Calu3 (cell line): ENCODE measurements around the gene CNTN5. TPM values are rescaled to one million over a fixed set of nuclear protein-coding genes. Genes with fewer than 3 reads are reported as not detected.

ENCODE experiments used
- BruUV-seq: library from RNA; stranded (reverse); fragments of 400-500 nt; replicated peaks from 2 replicates; lab custom pipeline; 2021; lab: Mats Ljungman, UMichigan
- CTCF ChIA-PET: fragments of 300-600 bp; sonication (Branson Sonifier 250); formaldehyde crosslinking; loops from one replicate; lab custom pipeline; 2022; ENCODE audit warnings: antibody characterized with exemption; lab: Charles Lee
- DNase-seq: peaks from one replicate; pipeline ENCODE4 v3.0.0; 2022
- H3K27ac Mint-ChIP-seq: one replicate; pipeline ENCODE4 v1.8.0; 2022; ENCODE audit warnings: mixed read lengths; ENCODE audit not compliant: unreplicated experiment
- H3K27me3 Mint-ChIP-seq: one replicate; pipeline ENCODE4 v1.8.0; 2022; ENCODE audit warnings: mixed read lengths; ENCODE audit not compliant: unreplicated experiment
- H3K36me3 Mint-ChIP-seq: one replicate; pipeline ENCODE4 v1.8.0; 2022; ENCODE audit warnings: mild to moderate bottlenecking, moderate library complexity, mixed read lengths; ENCODE audit not compliant: insufficient read depth, unreplicated experiment
- H3K4me1 Mint-ChIP-seq: one replicate; pipeline ENCODE4 v1.8.0; 2022; ENCODE audit warnings: mild to moderate bottlenecking, low read depth, mixed read lengths; ENCODE audit not compliant: unreplicated experiment
- H3K4me3 Mint-ChIP-seq: one replicate; pipeline ENCODE4 v1.8.0; 2022; ENCODE audit warnings: mild to moderate bottlenecking, low read depth, moderate library complexity, mixed read lengths; ENCODE audit not compliant: unreplicated experiment
- H3K9me3 Mint-ChIP-seq: one replicate; pipeline ENCODE4 v1.8.0; 2022; ENCODE audit warnings: low read depth, mixed read lengths; ENCODE audit not compliant: unreplicated experiment
- intact Hi-C: fragments of 100-400 bp; cut with micrococcal nuclease; formaldehyde crosslinking; loops from one replicate; pipeline ENCODE4 v1.10.0; 2022; ENCODE audit not compliant: unreplicated experiment
- total RNA-seq: library from RNA; stranded (reverse); gene quantifications from 2 replicates; pipeline ENCODE4 v1.2.3, GENCODE V29; 2022
- TF ChIP-seq, protein P1 (sequence below): fragments of 200-600 bp; IDR thresholded peaks from one replicate; pipeline ENCODE4 v1.8.0; 2022; ENCODE audit warnings: antibody characterized with exemption; ENCODE audit not compliant: unreplicated experiment

CNTN5 gene
- total RNA-seq, 1 experiment from 2014 or later: not detected

DNA sequence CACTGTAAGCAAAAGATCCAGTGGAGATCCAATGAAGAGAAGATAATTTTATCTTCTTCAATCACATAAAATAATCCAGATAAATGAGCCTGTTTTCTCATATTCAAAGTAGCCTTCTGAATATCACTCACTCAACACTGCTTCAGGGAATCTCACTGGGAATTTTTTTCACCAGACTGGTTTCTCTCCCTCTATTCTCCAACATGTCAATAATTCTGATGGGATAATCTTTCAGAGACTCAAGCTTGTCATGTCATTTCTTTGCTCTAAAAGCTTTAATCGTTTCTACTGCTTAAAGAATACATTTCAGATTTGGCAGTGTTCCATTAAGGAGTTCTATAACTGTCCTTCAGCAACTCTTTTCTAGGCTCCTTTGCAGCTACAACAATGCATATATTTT, 16.3 kb downstream of the CNTN5 start:
- no peaks in the 10 kb centered on the region for H3K9me3 Mint-ChIP-seq
- intact Hi-C loops: no loop called here
- CTCF ChIA-PET: no interaction called here
- no peak for DNase-seq
- no peak overlapping the region for H3K4me3 Mint-ChIP-seq
- H3K4me1 Mint-ChIP-seq: no peaks in the 10 kb centered on the region
- no peaks in the 10 kb centered on the region for H3K36me3 Mint-ChIP-seq
- H3K27ac Mint-ChIP-seq: no peak overlapping the region
- TF ChIP-seq, protein P1, sequence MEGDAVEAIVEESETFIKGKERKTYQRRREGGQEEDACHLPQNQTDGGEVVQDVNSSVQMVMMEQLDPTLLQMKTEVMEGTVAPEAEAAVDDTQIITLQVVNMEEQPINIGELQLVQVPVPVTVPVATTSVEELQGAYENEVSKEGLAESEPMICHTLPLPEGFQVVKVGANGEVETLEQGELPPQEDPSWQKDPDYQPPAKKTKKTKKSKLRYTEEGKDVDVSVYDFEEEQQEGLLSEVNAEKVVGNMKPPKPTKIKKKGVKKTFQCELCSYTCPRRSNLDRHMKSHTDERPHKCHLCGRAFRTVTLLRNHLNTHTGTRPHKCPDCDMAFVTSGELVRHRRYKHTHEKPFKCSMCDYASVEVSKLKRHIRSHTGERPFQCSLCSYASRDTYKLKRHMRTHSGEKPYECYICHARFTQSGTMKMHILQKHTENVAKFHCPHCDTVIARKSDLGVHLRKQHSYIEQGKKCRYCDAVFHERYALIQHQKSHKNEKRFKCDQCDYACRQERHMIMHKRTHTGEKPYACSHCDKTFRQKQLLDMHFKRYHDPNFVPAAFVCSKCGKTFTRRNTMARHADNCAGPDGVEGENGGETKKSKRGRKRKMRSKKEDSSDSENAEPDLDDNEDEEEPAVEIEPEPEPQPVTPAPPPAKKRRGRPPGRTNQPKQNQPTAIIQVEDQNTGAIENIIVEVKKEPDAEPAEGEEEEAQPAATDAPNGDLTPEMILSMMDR: no peak
- H3K27me3 Mint-ChIP-seq: no peaks in the 10 kb centered on the region
- no TSS peak for BruUV-seq

- no peaks in the 10 kb centered on the region for H3K9me3 Mint-ChIP-seq
- CTCF ChIA-PET: no interaction called here
- no peak overlapping the region for H3K27ac Mint-ChIP-seq
- no peaks in the 10 kb centered on the region for H3K4me1 Mint-ChIP-seq
- no peak for DNase-seq
- intact Hi-C loops: no loop called here
- no TSS peak for BruUV-seq
- TF ChIP-seq, protein P1: no peak
- H3K4me3 Mint-ChIP-seq: no peak overlapping the region
- no peaks in the 10 kb centered on the region for H3K36me3 Mint-ChIP-seq
- no peaks in the 10 kb centered on the region for H3K27me3 Mint-ChIP-seq
Measured at GRCh38 chr11:99063331-99063730, 42.6 kb downstream of the CNTN5 start.

- H3K27ac Mint-ChIP-seq: no peak overlapping the region
- intact Hi-C loops: no loop called here
- CTCF ChIA-PET: no interaction called here
- TF ChIP-seq, protein P1: no peak
- H3K4me1 Mint-ChIP-seq: no peaks in the 10 kb centered on the region
- no peak for DNase-seq
- H3K36me3 Mint-ChIP-seq: no peaks in the 10 kb centered on the region
- H3K4me3 Mint-ChIP-seq: no peak overlapping the region
- H3K9me3 Mint-ChIP-seq: no peaks in the 10 kb centered on the region
- H3K27me3 Mint-ChIP-seq: no peaks in the 10 kb centered on the region
- no TSS peak for BruUV-seq
Measured at GRCh38 chr11:99065121-99065520, 44.4 kb downstream of the CNTN5 start.

- H3K9me3 Mint-ChIP-seq: no peaks in the 10 kb centered on the region
- no peaks in the 10 kb centered on the region for H3K27me3 Mint-ChIP-seq
- no peak overlapping the region for H3K4me3 Mint-ChIP-seq
- no peaks in the 10 kb centered on the region for H3K36me3 Mint-ChIP-seq
- DNase-seq: no peak
- BruUV-seq: no TSS peak
- TF ChIP-seq, protein P1: no peak
- H3K4me1 Mint-ChIP-seq: no peaks in the 10 kb centered on the region
- no peak overlapping the region for H3K27ac Mint-ChIP-seq
- CTCF ChIA-PET: interaction anchor here (1.0 kb wide), 1 partner anchor 19 kb away, joined by 3 read pairs; no protein-coding TSS in a partner anchor
- intact Hi-C loops: no loop called here
Measured at GRCh38 chr11:99066618-99067317, 46.0 kb downstream of the CNTN5 start.
